GM19455 (cell line): Measurements from ENCODE around the gene APOOL.
"Not testable (repeated sequence)": the region's sequence is repeated elsewhere in the genome, so short reads cannot be mapped to it uniquely, and the experiment has no call there.

Experiments used
- ATAC-seq: cut with Tn5 transposase; IDR thresholded peaks from one replicate; pipeline ENCODE4 v1.9.1; 2021; ENCODE audit not compliant: unreplicated experiment

Gene APOOL

DNA sequence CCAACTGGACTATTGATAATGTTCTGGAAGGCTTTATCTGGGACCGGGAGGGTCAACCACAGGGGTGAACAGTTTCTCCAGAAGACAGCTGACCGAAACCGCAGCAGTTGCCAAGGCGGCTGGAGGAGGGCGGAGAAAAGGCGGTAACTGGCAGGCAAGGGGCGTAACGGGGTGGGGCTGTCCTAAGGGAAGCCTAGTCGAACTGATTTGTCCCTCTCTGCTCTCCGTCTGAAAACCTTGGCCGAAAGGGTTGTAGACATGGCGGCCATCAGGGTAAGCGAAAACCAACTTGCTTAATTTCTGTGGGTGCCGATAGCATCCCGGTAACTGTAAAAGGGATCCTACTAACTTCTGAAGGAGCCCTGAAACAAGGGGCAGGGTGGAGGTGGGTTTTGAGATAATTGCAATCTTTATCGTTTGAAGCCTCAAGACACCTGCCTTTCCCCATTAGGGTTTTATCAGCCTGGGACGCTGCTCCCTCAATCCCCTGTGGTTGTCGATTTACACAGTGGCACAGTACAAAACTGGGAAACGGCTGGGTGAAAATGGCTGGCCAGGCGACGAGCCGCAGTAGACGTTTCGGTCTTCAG lies at the start of gene APOOL:
Gene APOOL (plus strand): TSS at position 223 of the 590 bp plus-strand sequence. CDS start 36 bp downstream, at position 259.
- peak; percentile 95 for ATAC-seq

DNA sequence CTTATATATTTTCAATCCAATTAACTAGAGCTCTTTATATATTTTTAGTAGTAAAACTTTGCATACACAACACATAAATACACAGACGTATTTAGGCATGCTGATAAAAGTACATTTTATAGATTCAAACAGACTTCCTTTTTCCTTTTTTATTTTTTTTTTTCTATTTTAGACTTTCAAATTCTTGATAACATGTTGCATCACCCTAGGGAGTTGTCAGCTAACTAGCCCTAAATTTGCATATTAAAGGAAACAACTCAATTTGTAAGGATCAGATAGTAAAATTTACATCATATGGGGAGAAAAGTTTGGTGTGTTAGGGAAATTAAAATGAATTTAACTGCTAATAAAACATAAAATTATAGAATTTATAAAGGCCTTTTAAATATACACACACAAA lies 47.4 kb upstream of the APOOL start:
- no peak for ATAC-seq

GRCh38 chrX:84974803-84975202 lies 28.9 kb upstream of the APOOL start:
- no peak for ATAC-seq

DNA sequence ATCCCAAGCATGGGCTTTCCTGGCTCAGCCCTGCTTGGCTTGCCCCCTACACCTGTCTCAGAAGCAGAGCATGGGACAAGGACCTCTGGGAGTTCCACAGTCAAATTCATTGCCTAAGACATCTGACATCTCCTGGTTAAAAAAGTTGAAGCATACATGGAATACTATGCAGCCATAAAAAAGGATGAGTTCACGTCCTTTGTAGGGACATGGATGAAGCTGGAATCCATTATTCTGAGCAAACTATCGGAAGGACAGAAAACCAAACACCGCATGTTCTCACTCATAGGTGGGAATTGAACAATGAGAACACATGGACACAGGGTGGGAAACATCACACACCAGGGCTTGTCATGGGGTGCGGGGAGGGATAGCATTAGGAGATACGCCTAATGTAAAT lies 11.9 kb upstream of the APOOL start:
- ATAC-seq, result not testable (repeated sequence)

DNA sequence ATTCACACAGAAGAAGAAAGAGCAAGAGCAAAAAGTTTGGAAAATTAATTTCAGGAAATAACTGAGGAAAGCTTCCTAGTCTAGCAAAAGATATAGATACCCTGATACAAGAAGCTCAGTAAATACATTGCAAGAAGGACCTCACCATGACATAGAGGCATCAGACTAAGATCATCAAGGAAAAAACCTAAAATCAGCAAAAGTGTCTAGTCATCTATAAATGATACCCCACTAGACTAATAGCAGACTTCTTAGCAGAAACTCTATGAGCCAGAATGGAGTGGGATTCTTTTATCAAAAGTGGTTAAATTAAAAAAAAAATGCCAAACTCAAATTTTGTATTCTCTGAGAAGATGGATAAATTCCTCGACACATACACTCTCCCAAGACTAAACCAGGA lies 10.5 kb upstream of the APOOL start:
- ATAC-seq, result no peak

- no peak for ATAC-seq
Measured at GRCh38 chrX:85001344-85001743, 2.3 kb upstream of the APOOL start.

DNA sequence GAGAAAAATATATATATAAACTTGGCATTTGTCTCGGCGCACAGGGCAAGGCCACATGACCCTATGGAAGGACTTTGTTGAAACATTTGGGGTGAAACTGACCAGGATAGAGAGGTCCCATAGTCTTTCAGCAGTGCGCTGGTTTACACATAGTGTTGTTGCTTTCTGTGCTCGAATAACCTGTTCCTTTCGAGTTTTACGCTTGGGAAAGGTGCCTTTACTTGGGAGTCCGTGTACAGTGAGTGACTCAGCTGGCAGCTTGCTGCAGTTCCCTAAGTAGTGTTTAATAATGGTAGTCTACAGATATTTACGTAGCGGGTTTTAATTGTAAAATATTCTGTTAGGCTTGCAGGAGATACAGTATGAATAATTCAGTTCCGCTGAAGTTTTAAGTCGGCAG lies 578 bp downstream of the APOOL start:
- ATAC-seq, result no peak

- no peak for ATAC-seq
Measured at GRCh38 chrX:85012098-85012497, 8.4 kb downstream of the APOOL start.

DNA sequence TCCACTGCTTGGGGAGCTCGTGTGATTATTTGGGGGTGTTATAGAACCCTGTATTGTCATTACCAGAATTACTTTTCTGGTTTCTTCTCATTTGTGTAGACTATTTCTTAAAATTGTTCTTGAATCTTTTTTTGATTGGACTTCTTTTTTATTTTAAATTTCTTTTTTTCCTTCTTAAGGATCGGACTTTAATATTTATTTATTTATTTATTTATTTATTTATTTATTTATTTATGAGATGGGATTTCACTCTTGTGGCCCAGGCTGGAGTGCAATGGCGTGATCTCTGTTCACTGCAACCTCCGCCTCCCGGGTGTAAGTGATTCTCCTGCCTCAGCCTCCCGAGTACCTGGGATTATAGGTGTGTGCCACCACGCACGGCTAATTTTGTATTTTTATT lies 11.7 kb downstream of the APOOL start:
- not testable (repeated sequence) for ATAC-seq

GRCh38 chrX:85017721-85018120 lies 14.0 kb downstream of the APOOL start:
- ATAC-seq, result no peak

DNA sequence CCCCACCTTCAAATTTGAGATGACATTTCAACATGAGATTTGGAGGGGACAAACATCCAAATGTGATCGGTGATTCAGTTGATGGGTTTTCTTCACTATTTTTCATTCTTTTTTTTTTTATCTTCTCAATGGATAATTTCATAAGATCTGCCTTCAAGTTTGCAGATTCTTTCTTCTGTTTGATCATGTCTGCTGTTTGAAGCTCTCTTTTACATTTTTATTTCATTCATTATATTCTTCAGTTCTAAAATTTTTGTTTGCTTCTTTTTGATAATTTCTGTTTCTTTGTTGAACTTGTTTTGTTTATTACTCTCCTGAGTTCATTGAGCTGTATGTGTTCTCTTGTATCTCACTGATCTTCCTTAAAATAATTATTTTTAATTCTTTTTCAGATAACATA lies 14.8 kb downstream of the APOOL start:
- ATAC-seq, result no peak

DNA sequence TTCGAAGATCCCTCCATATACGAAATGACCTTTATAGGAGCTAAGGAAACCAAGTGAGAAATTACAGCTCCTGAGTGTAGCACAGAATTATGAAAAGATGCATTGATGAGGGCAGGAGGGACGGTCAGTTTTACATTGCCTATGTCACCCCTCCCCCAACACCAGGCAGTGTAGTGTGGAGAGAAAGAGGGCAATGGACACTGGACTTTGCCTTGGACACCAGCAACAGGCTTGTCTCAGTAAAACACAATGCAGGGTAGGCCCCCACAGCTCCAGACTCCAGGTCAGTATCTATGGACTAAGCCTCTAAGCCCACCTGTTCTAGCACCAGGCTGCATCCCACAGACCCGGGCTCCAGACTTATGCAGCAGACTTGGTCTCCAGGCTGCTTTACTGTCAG lies 16.5 kb downstream of the APOOL start:
- ATAC-seq, result no peak

DNA sequence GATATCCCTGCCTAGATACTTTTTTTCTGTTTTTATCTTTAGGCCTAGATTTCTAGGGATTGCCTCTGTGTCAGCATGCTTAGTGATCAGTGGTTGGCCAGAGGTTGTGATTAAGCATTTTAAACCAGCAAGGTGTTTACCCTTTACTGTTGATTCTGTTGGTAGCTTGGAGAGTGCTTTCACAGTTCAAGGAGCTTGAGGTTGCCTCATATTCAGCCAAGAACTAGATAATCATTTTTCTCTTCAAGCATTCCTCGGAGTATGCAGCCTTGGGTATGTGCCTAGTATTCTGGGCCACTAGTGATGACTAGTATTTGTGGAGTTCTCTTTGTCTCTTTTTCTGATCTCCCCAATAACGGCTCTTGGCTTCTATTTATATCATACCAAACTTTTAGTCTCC lies 20.4 kb downstream of the APOOL start:
- ATAC-seq, result no peak

DNA sequence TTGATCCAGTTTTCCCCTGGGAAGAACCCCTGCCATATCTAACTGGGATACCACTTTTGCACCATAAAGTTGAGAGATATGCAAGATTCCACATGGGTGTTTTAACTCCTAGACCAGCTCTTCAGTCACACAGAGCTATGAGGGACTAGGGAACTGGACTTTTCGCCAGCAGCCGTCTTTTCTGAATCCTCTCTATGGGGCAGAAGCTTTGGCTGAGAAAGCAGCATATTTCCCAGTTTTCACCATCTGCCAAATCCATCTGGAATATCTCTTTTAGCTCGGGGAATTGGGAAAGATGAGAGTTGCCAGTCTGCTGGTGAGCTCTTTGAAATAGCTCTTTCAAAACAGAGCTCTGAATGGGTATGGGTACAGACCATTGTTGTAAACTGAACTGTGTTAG lies 20.9 kb downstream of the APOOL start:
- no peak for ATAC-seq

DNA sequence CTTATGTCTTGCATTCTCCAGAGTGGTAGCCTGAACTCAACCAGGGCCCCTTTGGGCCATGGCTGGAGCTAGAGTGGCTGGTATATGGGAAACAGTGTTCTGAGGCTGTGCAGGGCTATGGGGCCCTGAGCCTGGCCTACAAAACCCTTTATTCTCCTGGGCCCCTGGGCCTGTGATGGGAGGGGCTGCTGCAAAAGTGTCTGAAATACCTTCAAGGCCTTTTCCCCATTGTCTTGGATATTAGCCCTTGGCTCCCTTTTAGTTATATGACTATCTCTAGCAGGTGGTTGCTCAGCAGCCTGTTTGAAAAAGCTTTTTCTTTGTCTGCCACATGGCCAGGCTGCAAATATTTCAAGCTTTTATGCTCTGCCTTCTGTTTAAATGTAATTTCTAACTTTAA lies 22.5 kb downstream of the APOOL start:
- no peak for ATAC-seq

GRCh38 chrX:85029043-85029442 lies 25.4 kb downstream of the APOOL start:
- ATAC-seq, result no peak

GRCh38 chrX:85031505-85031904 lies 27.8 kb downstream of the APOOL start:
- no peak for ATAC-seq

GRCh38 chrX:85037114-85037513 lies 33.4 kb downstream of the APOOL start:
- no peak for ATAC-seq

DNA sequence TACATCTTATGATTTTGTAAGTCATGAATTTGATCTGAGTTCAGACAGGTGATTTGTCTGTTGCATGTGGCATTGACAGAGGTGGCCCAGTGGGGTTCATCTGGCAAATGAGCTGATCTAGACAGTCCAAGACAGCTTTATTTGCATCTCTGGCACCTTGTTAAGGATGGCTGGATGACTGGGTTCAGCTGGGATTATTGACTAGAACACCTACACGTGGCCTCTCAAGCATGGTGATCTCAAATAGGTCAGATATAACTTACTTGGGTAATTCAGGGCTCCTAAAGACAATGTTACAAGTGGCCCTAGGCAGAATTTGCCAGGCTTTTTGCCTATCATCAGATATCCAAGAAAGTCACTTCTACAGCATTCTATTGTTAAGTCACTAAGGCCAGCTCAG lies 48.0 kb downstream of the APOOL start:
- ATAC-seq, result no peak

DNA sequence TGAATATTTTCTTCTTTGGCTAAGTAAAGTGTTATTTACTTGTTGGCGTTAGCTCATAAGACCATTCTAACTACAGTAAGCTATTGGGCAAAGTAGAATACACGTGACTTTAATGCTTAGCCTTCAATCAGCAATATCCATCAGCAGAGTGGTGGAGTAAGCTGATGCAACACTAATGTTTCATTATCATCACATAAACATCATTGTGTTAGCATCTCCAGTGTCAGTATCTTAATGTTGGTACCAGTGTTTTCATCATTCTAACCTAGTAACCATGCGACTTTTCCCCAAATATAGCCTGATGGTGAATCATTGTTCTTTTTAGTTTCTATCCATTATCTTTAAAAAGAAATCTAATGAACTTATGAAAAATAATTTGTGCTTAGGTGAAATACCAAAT lies 48.5 kb downstream of the APOOL start:
- no peak for ATAC-seq

DNA sequence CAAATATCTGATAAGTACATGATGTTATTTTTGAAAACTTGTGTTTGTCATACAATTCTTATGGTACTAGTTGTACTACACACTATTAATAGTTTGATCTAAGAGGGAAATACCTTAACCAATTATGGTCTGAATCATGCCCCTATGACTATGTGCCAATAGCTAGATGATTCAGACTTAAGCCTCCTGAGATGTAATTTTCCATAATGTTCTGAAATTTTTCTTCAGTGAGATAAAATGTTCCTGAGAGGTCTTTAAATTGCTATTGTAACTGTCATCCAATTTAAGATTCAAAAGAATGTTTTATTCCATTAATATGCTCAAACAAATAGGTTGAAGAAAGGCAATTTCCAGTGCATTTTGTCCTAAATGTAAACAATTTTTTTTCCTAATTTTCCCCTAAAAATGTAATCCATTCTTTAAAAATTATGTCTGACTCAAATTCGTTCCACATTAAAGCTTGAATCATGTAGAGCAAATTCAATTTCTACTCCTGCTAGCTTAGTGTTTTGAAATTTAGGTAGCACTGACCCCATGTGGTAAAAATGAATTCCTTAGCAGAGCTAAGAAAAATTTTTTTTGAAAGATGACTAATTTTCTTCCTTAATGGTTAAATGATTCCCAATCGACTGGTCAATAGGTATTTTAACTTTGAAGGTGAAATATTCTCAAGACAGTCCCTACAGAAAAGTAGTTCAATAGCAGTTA lies 49.1 kb downstream of the APOOL start:
- no peak for ATAC-seq

- ATAC-seq, result no peak
Measured at GRCh38 chrX:85065512-85066198, 62.0 kb downstream of the APOOL start.
